ENCODE results near the gene ZNF180.

- no peak for TF ChIP-seq CTCF (conservative IDR thresholded peaks at IDR 0.05)
- no peak for TF ChIP-seq ZFX (IDR thresholded peaks at IDR 0.05)
Measured at GRCh38 chr19:44525721-44526430, 25.6 kb upstream of the ZNF180 start.

All from C4-2B (cell line).